GM12892 (cell line): ENCODE data around the gene LRRC42.

Experiments used
- POLR2A ChIP-seq: IDR thresholded peaks from 2 replicates; pipeline ENCODE4 v1.6.1; 2011; ENCODE audit warnings: low read depth, low read length, control low read depth
- POLR2AphosphoS5 ChIP-seq: IDR thresholded peaks from 2 replicates; pipeline ENCODE4 v1.6.1; 2011; ENCODE audit warnings: low read depth, low read length, control low read depth
- TAF1 ChIP-seq: IDR thresholded peaks from 2 replicates; pipeline ENCODE4 v1.6.1; 2011; ENCODE audit warnings: low read depth, mild to moderate bottlenecking, control low read depth, low read length, borderline replicate concordance

GRCh38 chr1:53951697-53952096 is 5.5 kb downstream of the LRRC42 start:
- no peak for TF ChIP-seq TAF1
- no peak for TF ChIP-seq POLR2A
- no peak for TF ChIP-seq POLR2AphosphoS5
